K562 (cell line): ENCODE data around the gene RBFOX2. TPM values are rescaled to one million over a fixed set of nuclear protein-coding genes. Genes with fewer than 3 reads are reported as not detected.

Experiments used
- ATAC-seq: fragments of 200-7000 bp; cut with Tn5 transposase; 3 replicates; pipeline ENCODE4 v1.9.1; 2020; ENCODE audit warnings: moderate library complexity
- BruUV-seq: library from RNA; stranded (reverse); fragments of 400-500 nt; replicated peaks from 2 replicates; lab custom pipeline; 2021; lab: Mats Ljungman, UMichigan
- CTCF ChIA-PET: fragments of 300-600 bp; formaldehyde crosslinking; extraction: SDS; loops from one replicate; lab custom pipeline; 2021; ENCODE audit warnings: low intra/inter-chr PET ratio; lab: Yijun Ruan, JAX
- POLR2A ChIA-PET: fragments of 300-600, 350-650 bp; sonication (Branson Sonifier 250); formaldehyde crosslinking; extraction: SDS; loops from one replicate; lab custom pipeline; 2021; ENCODE audit warnings: antibody characterized with exemption, inconsistent platforms; lab: Yijun Ruan, JAX
- DNase-seq, 4 experiments: peaks; one replicate each; pipeline versions ENCODE4 v3.0.0 to v3.0.0-alpha.2; 2011 to 2018; ENCODE audit warnings: low spot score in 3 of 4, mixed read lengths in 3 of 4; ENCODE audit errors: extremely low read depth in 1 of 4
- FAIRE-seq: peaks from 2 replicates; lab custom pipeline; 2011; peaks lifted over from hg19 to GRCh38; lab: Jason Lieb, UNC
- H2AFZ ChIP-seq: 2 replicates; pipeline ENCODE4 v1.6.0; 2011; ENCODE audit warnings: low read depth, low read length, control low read depth, inconsistent platforms
- H3K27ac ChIP-seq: fragments of 200-600 bp; 3 replicates; pipeline ENCODE4 v1.8.0; 2011; ENCODE audit warnings: low read depth, mild to moderate bottlenecking, control low read depth, inconsistent platforms, low read length, moderate library complexity, mixed read lengths; ENCODE audit errors: extremely low read depth
- H3K27me3 ChIP-seq, 2 experiments: fragments of 300-600 bp in 1 of 2; 2 replicates in 1 of 2; 3 replicates in 1 of 2; pipeline versions ENCODE4 v1.6.0 to v1.8.0; 2011; ENCODE audit warnings: inconsistent platforms in 2 of 2, low read length in 2 of 2, mild to moderate bottlenecking in 1 of 2, mixed read lengths in 1 of 2, moderate library complexity in 1 of 2; ENCODE audit not compliant: control insufficient read depth in 2 of 2, insufficient read depth in 2 of 2
- H3K36me3 ChIP-seq: fragments of 300-600 bp; 3 replicates; pipeline ENCODE4 v1.8.0; 2011; ENCODE audit warnings: mild to moderate bottlenecking, low read length, inconsistent platforms; ENCODE audit not compliant: control insufficient read depth, insufficient read depth
- H3K4me1 ChIP-seq, 2 experiments: fragments of 200-600 bp in 1 of 2; replicated peaks in 1 of 2; 2 replicates in 1 of 2; 3 replicates in 1 of 2; pipeline versions ENCODE4 v1.5.1 to v1.8.0; 2011; ENCODE audit warnings: inconsistent platforms in 2 of 2, low read length in 2 of 2, mild to moderate bottlenecking in 1 of 2, mixed read lengths in 1 of 2, moderate library complexity in 1 of 2; ENCODE audit not compliant: control insufficient read depth in 2 of 2, insufficient read depth in 2 of 2
- H3K4me2 ChIP-seq: 2 replicates; pipeline ENCODE4 v1.6.1; 2011; ENCODE audit warnings: low read length, control low read depth, inconsistent platforms, mixed read lengths; ENCODE audit not compliant: insufficient read depth
- H3K4me3 ChIP-seq: fragments of 200-600 bp; sonication (generic), shearing (Covaris generic); 2 replicates; pipeline ENCODE4 v1.5.1; 2016; ENCODE audit warnings: control low read depth, inconsistent platforms
- H3K79me2 ChIP-seq: fragments of 200-600 bp; 3 replicates; pipeline ENCODE4 v1.8.0; 2011; ENCODE audit warnings: low read length, inconsistent platforms; ENCODE audit not compliant: control insufficient read depth, insufficient read depth
- H3K9ac ChIP-seq, 2 experiments: 2 replicates each; pipeline versions ENCODE4 v1.6.0 to v1.6.1; 2011; ENCODE audit warnings: low read depth in 2 of 2, low read length in 2 of 2, control low read depth in 1 of 2, inconsistent platforms in 1 of 2, mild to moderate bottlenecking in 1 of 2, mixed read lengths in 1 of 2; ENCODE audit not compliant: insufficient read depth in 1 of 2
- H3K9me1 ChIP-seq: one replicate; pipeline ENCODE4 v1.6.0; 2011; ENCODE audit warnings: inconsistent platforms, mild to moderate bottlenecking, low read length, moderate library complexity; ENCODE audit not compliant: control insufficient read depth, insufficient read depth
- H3K9me3 ChIP-seq: replicated peaks from 2 replicates; pipeline ENCODE4 v1.5.1; 2011; ENCODE audit warnings: low read depth, low read length, inconsistent platforms; ENCODE audit not compliant: control insufficient read depth, insufficient read depth
- H4K20me1 ChIP-seq: replicated peaks from 2 replicates; pipeline ENCODE4 v1.6.1; 2011; ENCODE audit warnings: low read length, inconsistent platforms, mixed read lengths; ENCODE audit not compliant: control insufficient read depth, insufficient read depth
- BMI1 ChIP-seq: fragments of 150-350 bp; IDR thresholded peaks from 2 replicates; pipeline ENCODE4 v1.6.1; 2014; ENCODE audit warnings: low read length
- CSDE1 ChIP-seq, 2 experiments: fragments of 450-650 bp; IDR thresholded peaks; 2 replicates each; pipeline ENCODE4 v1.6.1; 2016; ENCODE audit warnings: mild to moderate bottlenecking in 1 of 2
- ERF ChIP-seq: fragments of 450-650 bp; formaldehyde crosslinking; IDR thresholded peaks from 2 replicates; pipeline ENCODE4 v1.4.0; 2020; ENCODE audit warnings: mild to moderate bottlenecking, mixed read lengths
- NCOA1 ChIP-seq: fragments of 450-650 bp; IDR thresholded peaks from 2 replicates; pipeline ENCODE4 v1.6.1; 2016; ENCODE audit warnings: low read depth
- NELFE ChIP-seq: IDR thresholded peaks from 2 replicates; pipeline ENCODE4 v1.6.1; 2011; ENCODE audit warnings: mild to moderate bottlenecking; ENCODE audit not compliant: insufficient read depth, insufficient read length
- PCBP2 ChIP-seq: fragments of 200-400 bp; formaldehyde crosslinking; IDR thresholded peaks from 2 replicates; pipeline ENCODE4 v1.6.1; 2018; ENCODE audit warnings: low read length, low read depth, mild to moderate bottlenecking, moderate library complexity; ENCODE audit not compliant: poor library complexity, severe bottlenecking
- RBBP5 ChIP-seq: fragments of 200-600 bp; sonication (generic); IDR thresholded peaks from 2 replicates; pipeline ENCODE4 v1.6.1; 2012; ENCODE audit warnings: borderline replicate concordance, mild to moderate bottlenecking, low read length, control low read depth, inconsistent platforms; ENCODE audit not compliant: insufficient read depth, poor library complexity, severe bottlenecking
- ZNF133 ChIP-seq: fragments of 250-450 bp; sonication (Bioruptor Pico); IDR thresholded peaks from 2 replicates; pipeline ENCODE4 v1.4.0; 2020; ENCODE audit warnings: mild to moderate bottlenecking
- ZNF224 ChIP-seq: sonication (generic); formaldehyde crosslinking; IDR thresholded peaks from 2 replicates; pipeline ENCODE4 v1.8.0; 2022; ENCODE audit warnings: mild to moderate bottlenecking, missing genetic modification reagents
- WGBS: fragments of 100-300 bp; shearing (Covaris generic); methylation state at CpG from one replicate; pipeline ENCODE4 v1.1.6; 2016; ENCODE audit warnings: low coverage, mixed read lengths; ENCODE audit not compliant: insufficient coverage; ENCODE audit errors: missing lambda C conversion rate; 5-methylcytosine and 5-hydroxymethylcytosine counted together
- in situ Hi-C: fragments of 300-500 bp; cut with MboI; formaldehyde crosslinking; loops from 4 replicates; pipeline ENCODE4 v1.15.0; 2018; ENCODE audit warnings: inconsistent platforms, mixed read lengths
- intact Hi-C: fragments of 100-400 bp; cut with micrococcal nuclease; formaldehyde crosslinking; loops from 2 replicates; pipeline ENCODE4 v1.14.2; 2022
- polyA plus RNA-seq, 8 experiments: library from polyadenylated mRNA; depleted of rRNA in 4 of 8; stranded (reverse) in 5 of 8; unstranded in 3 of 8; fragments of >200 nt; fragmentation: Nextera tagmentation in 2 of 8; fragmentation: Illumina TruSeq in 1 of 8; extraction: Ambion mirVana in 2 of 8; extraction: Trizol in 1 of 8; gene quantifications; 2 replicates each; pipeline versions ENCODE4 v1.2.1 to v1.2.3, GENCODE V29; 2011 to 2014; ENCODE audit warnings: inconsistent platforms in 1 of 8, missing spikeins in 1 of 8
- total RNA-seq, 7 experiments: library from RNA; depleted of rRNA in 6 of 7; stranded (reverse); fragments of >200 nt in 6 of 7; fragmentation: Illumina TruSeq in 2 of 7; extraction: Trizol in 2 of 7; gene quantifications; 2 replicates each; pipeline versions ENCODE4 v1.2.1 to v1.2.3, GENCODE V29; 2011 to 2021; ENCODE audit warnings: low replicate concordance in 1 of 7
- TF ChIP-seq, protein P1 (sequence below), 2 experiments: fragments of 150-350 bp in 1 of 2; IDR thresholded peaks; 2 replicates each; pipeline ENCODE4 v1.6.1; 2012 to 2016; ENCODE audit warnings: low read depth in 2 of 2, low read length in 2 of 2, mild to moderate bottlenecking in 1 of 2, moderate library complexity in 1 of 2
- TF ChIP-seq, protein P2 (sequence below): fragments of 250-450 bp; sonication (Bioruptor Pico); IDR thresholded peaks from 2 replicates; pipeline ENCODE4 v1.5.0; 2020; ENCODE audit warnings: mild to moderate bottlenecking, borderline replicate concordance
- TF ChIP-seq, protein P3 (sequence below): sonication (generic); formaldehyde crosslinking; IDR thresholded peaks from 2 replicates; pipeline ENCODE4 v1.8.1; 2022; ENCODE audit warnings: missing genetic modification reagents

Gene RBFOX2
- total and polyA plus RNA-seq, 9 of the 15 experiments (the other 6 are each of a cell fraction or from before 2014, with no cell fraction given), result 5.8 to 24.8 (median 14.2) TPM

DNA sequence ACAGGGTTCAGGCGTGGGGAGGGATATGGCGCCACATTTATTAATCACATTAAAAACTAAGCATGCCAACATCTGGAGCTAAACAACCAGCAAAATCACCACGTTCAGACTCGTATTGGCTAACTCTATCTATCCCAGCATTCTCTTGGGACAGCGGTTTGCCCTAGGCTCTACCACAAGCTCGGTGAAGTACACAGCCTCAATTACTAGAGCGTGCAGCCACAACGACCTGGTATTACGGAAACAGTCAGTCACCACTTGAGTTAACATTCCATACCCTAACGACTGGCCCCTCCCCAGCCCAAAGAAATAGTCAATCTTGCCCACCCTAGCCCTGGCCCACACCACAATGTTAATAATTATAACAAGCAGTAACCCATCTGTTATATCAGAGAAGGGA lies 278.8 kb downstream of the RBFOX2 start:
- no peak overlapping the region for H3K4me3 ChIP-seq
- BruUV-seq, result no TSS peak
- TF ChIP-seq NCOA1 (no peak), BMI1 (no peak), ZNF133 (no peak), PCBP2 (no peak), ERF (CRISPR knock-in tag) (no peak), RBBP5 (no peak), CSDE1 (IDR thresholded peaks at IDR 0.05) (no peak), ZNF224 (CRISPR knock-in tag) (no peak), NELFE (no peak)
- TF ChIP-seq, protein P1, sequence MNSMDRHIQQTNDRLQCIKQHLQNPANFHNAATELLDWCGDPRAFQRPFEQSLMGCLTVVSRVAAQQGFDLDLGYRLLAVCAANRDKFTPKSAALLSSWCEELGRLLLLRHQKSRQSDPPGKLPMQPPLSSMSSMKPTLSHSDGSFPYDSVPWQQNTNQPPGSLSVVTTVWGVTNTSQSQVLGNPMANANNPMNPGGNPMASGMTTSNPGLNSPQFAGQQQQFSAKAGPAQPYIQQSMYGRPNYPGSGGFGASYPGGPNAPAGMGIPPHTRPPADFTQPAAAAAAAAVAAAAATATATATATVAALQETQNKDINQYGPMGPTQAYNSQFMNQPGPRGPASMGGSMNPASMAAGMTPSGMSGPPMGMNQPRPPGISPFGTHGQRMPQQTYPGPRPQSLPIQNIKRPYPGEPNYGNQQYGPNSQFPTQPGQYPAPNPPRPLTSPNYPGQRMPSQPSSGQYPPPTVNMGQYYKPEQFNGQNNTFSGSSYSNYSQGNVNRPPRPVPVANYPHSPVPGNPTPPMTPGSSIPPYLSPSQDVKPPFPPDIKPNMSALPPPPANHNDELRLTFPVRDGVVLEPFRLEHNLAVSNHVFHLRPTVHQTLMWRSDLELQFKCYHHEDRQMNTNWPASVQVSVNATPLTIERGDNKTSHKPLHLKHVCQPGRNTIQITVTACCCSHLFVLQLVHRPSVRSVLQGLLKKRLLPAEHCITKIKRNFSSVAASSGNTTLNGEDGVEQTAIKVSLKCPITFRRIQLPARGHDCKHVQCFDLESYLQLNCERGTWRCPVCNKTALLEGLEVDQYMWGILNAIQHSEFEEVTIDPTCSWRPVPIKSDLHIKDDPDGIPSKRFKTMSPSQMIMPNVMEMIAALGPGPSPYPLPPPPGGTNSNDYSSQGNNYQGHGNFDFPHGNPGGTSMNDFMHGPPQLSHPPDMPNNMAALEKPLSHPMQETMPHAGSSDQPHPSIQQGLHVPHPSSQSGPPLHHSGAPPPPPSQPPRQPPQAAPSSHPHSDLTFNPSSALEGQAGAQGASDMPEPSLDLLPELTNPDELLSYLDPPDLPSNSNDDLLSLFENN (IDR thresholded peaks at IDR 0.05; ENCODE audit: low read depth in 2 of 2, low read length in 2 of 2), result no peak
- TF ChIP-seq, protein P2, sequence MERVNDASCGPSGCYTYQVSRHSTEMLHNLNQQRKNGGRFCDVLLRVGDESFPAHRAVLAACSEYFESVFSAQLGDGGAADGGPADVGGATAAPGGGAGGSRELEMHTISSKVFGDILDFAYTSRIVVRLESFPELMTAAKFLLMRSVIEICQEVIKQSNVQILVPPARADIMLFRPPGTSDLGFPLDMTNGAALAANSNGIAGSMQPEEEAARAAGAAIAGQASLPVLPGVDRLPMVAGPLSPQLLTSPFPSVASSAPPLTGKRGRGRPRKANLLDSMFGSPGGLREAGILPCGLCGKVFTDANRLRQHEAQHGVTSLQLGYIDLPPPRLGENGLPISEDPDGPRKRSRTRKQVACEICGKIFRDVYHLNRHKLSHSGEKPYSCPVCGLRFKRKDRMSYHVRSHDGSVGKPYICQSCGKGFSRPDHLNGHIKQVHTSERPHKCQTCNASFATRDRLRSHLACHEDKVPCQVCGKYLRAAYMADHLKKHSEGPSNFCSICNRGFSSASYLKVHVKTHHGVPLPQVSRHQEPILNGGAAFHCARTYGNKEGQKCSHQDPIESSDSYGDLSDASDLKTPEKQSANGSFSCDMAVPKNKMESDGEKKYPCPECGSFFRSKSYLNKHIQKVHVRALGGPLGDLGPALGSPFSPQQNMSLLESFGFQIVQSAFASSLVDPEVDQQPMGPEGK (CRISPR knock-in tag), result no peak
- TF ChIP-seq, protein P3, sequence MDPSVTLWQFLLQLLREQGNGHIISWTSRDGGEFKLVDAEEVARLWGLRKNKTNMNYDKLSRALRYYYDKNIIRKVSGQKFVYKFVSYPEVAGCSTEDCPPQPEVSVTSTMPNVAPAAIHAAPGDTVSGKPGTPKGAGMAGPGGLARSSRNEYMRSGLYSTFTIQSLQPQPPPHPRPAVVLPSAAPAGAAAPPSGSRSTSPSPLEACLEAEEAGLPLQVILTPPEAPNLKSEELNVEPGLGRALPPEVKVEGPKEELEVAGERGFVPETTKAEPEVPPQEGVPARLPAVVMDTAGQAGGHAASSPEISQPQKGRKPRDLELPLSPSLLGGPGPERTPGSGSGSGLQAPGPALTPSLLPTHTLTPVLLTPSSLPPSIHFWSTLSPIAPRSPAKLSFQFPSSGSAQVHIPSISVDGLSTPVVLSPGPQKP (CRISPR knock-in tag), result no peak
- no peaks in the 10 kb centered on the region for H3K9me3 ChIP-seq
- H3K9me1 ChIP-seq, result no peaks in the 10 kb centered on the region
- intact Hi-C loops (no loop called here), in situ Hi-C loops (no loop called here)
- WGBS, result 79% methylated on average over 10 of the region's 10 CpGs
- H3K79me2 ChIP-seq, result no peaks in the 10 kb centered on the region
- ChIA-PET CTCF (no interaction called here), POLR2A (no interaction called here)
- no peaks in the 10 kb centered on the region for H4K20me1 ChIP-seq
- 0 out of 3 replicates have a peak, but pooled peaks cover 5% of the 10 kb centered on the region for H3K36me3 ChIP-seq
- DNase-seq (no peak), ATAC-seq (no peak), FAIRE-seq (no peak)
- H3K4me1 ChIP-seq, result no peaks in the 10 kb centered on the region
- H3K27ac ChIP-seq, result no peak overlapping the region
- H3K4me2 ChIP-seq, result no peak overlapping the region
- H3K9ac ChIP-seq, result no peak overlapping the region
- no peaks in the 10 kb centered on the region for H3K27me3 ChIP-seq
- no peak overlapping the region for H2AFZ ChIP-seq
